ENCODE results near the gene TNNI3.

DNA sequence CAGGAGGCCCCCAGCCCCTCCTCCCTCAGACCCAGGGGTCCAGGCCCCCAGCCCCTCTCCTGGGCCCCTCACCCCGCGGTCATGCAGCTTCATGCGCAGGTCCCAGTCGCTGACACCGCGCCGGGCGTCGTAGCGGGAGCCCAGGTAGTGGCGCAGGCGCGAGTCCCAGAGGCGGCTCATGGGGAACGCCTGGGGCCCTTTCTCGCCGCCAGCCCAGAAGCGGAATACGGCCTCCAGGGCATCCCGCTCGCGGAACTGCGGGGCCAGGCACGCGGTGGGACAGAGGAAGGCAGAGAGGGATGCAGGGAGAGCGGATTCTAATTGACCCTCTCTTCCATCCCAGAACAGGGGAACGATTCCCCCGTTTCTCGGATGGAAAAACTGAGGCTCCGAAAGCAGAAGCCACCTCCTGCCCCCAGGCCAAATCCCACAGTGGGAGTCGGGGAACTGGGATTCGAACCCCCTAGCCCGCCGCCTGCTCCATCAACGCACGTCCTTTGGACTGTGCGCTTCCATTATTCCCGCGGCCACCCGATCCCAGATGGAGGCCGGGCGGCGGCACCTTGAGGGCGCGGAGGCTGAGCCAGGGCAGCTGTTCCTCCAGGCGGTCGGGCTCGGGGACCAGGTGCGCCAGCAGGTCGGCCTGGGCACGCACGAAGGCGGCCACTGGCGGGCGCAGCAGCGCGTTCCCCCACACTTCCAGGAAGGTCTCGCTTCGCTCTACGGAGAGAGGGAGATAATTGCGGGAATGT lies 4.2 kb upstream of the TNNI3 start:
- TF ChIP-seq, protein P1, sequence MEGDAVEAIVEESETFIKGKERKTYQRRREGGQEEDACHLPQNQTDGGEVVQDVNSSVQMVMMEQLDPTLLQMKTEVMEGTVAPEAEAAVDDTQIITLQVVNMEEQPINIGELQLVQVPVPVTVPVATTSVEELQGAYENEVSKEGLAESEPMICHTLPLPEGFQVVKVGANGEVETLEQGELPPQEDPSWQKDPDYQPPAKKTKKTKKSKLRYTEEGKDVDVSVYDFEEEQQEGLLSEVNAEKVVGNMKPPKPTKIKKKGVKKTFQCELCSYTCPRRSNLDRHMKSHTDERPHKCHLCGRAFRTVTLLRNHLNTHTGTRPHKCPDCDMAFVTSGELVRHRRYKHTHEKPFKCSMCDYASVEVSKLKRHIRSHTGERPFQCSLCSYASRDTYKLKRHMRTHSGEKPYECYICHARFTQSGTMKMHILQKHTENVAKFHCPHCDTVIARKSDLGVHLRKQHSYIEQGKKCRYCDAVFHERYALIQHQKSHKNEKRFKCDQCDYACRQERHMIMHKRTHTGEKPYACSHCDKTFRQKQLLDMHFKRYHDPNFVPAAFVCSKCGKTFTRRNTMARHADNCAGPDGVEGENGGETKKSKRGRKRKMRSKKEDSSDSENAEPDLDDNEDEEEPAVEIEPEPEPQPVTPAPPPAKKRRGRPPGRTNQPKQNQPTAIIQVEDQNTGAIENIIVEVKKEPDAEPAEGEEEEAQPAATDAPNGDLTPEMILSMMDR (IDR thresholded peaks at IDR 0.05; ENCODE audit: insufficient read depth, low read length, poor library complexity, severe bottlenecking), result no peak
- no peak for TF ChIP-seq EZH2phosphoT487 (conservative IDR thresholded peaks at IDR 0.05; ENCODE audit: low read length)
